SK-N-SH treated with all-trans-retinoic acid at 6 μM for 48 hours (cell line): ENCODE results near the gene DNAJC9.

Experiments
- ATAC-seq: fragments of 200-7000 bp; cut with Tn5 transposase; 3 replicates; pipeline ENCODE4 v1.9.1; 2020; ENCODE audit warnings: mild to moderate bottlenecking, moderate library complexity
- ARNTL ChIP-seq: fragments of 450-650 bp; formaldehyde crosslinking; IDR thresholded peaks from 2 replicates; pipeline ENCODE4 v1.5.0; 2020; ENCODE audit warnings: low read depth, mild to moderate bottlenecking, moderate library complexity, borderline replicate concordance
- BACH2 ChIP-seq: fragments of 250-450 bp; sonication (Bioruptor Pico); IDR thresholded peaks from 2 replicates; pipeline ENCODE4 v1.9.0; 2021; ENCODE audit warnings: mild to moderate bottlenecking, borderline replicate concordance
- CREB5 ChIP-seq: fragments of 250-450 bp; sonication (Bioruptor Pico); IDR thresholded peaks from 2 replicates; pipeline ENCODE4 v1.5.1; 2020; ENCODE audit warnings: low read depth, mild to moderate bottlenecking, moderate library complexity
- CSDC2 ChIP-seq: fragments of 250-450 bp; sonication (Bioruptor Pico); IDR thresholded peaks from 2 replicates; pipeline ENCODE4 v1.5.0; 2020; ENCODE audit warnings: mild to moderate bottlenecking, moderate library complexity
- CSRNP3 ChIP-seq: fragments of 250-450 bp; sonication (Bioruptor Pico); IDR thresholded peaks from 2 replicates; pipeline ENCODE4 v1.5.1; 2021; ENCODE audit warnings: mild to moderate bottlenecking, moderate library complexity
- ESRRG ChIP-seq: fragments of 250-450 bp; sonication (Bioruptor Pico); IDR thresholded peaks from 2 replicates; pipeline ENCODE4 v1.6.1; 2021; ENCODE audit warnings: mild to moderate bottlenecking
- GLIS3 ChIP-seq: fragments of 250-450 bp; sonication (Bioruptor Pico); IDR thresholded peaks from 2 replicates; pipeline ENCODE4 v1.5.0; 2020; ENCODE audit warnings: mild to moderate bottlenecking, moderate library complexity
- ISL1 ChIP-seq: fragments of 250-450 bp; sonication (Bioruptor Pico); IDR thresholded peaks from 2 replicates; pipeline ENCODE4 v2.1.2; 2022; ENCODE audit warnings: mild to moderate bottlenecking, moderate library complexity
- OSR1 ChIP-seq: fragments of 250-450 bp; sonication (Bioruptor Pico); IDR thresholded peaks from 2 replicates; pipeline ENCODE4 v1.8.0; 2022; ENCODE audit warnings: moderate library complexity, mild to moderate bottlenecking, inconsistent platforms
- PATZ1 ChIP-seq: fragments of 250-450 bp; sonication (Bioruptor Pico); IDR thresholded peaks from 2 replicates; pipeline ENCODE4 v1.8.0; 2020; ENCODE audit warnings: mild to moderate bottlenecking, moderate library complexity, borderline replicate concordance
- PPARA ChIP-seq: fragments of 250-450 bp; sonication (Bioruptor Pico); IDR thresholded peaks from 2 replicates; pipeline ENCODE4 v1.5.0; 2020; ENCODE audit warnings: mild to moderate bottlenecking, borderline replicate concordance
- RARB ChIP-seq: fragments of 250-450 bp; sonication (Bioruptor Pico); IDR thresholded peaks from 2 replicates; pipeline ENCODE4 v1.8.0; 2021; ENCODE audit warnings: mild to moderate bottlenecking, moderate library complexity
- SNAI2 ChIP-seq: fragments of 250-450 bp; sonication (Bioruptor Pico); IDR thresholded peaks from 2 replicates; pipeline ENCODE4 v1.5.0; 2020; ENCODE audit warnings: mild to moderate bottlenecking, moderate library complexity
- TOX ChIP-seq: fragments of 250-450 bp; sonication (Bioruptor Pico); IDR thresholded peaks from 2 replicates; pipeline ENCODE4 v1.8.0; 2021; ENCODE audit warnings: mild to moderate bottlenecking, moderate library complexity, borderline replicate concordance
- TSHZ2 ChIP-seq: fragments of 250-450 bp; sonication (Bioruptor Pico); IDR thresholded peaks from 2 replicates; pipeline ENCODE4 v1.5.0; 2020; ENCODE audit warnings: mild to moderate bottlenecking, moderate library complexity
- ZC3H10 ChIP-seq: fragments of 250-450 bp; sonication (Bioruptor Pico); IDR thresholded peaks from 2 replicates; pipeline ENCODE4 v1.5.1; 2021; ENCODE audit warnings: mild to moderate bottlenecking, moderate library complexity
- ZFP3 ChIP-seq: fragments of 250-450 bp; sonication (Bioruptor Pico); IDR thresholded peaks from 2 replicates; pipeline ENCODE4 v1.5.0; 2020; ENCODE audit warnings: mild to moderate bottlenecking, moderate library complexity
- ZFP30 ChIP-seq: fragments of 450-650 bp; formaldehyde crosslinking; IDR thresholded peaks from 2 replicates; pipeline ENCODE4 v1.5.0; 2022; ENCODE audit warnings: mild to moderate bottlenecking, moderate library complexity
- ZNF565 ChIP-seq: fragments of 450-650 bp; formaldehyde crosslinking; conservative IDR thresholded peaks from 2 replicates; pipeline ENCODE4 v1.5.0; 2020; ENCODE audit warnings: low read depth, mild to moderate bottlenecking, moderate library complexity
- ZNF70 ChIP-seq: fragments of 450-650 bp; formaldehyde crosslinking; IDR thresholded peaks from 2 replicates; pipeline ENCODE4 v1.5.0; 2020; ENCODE audit warnings: mild to moderate bottlenecking, moderate library complexity
- ZNF8 ChIP-seq: fragments of 450-650 bp; formaldehyde crosslinking; IDR thresholded peaks from 2 replicates; pipeline ENCODE4 v1.5.0; 2020; ENCODE audit warnings: mild to moderate bottlenecking, moderate library complexity

Gene DNAJC9

GRCh38 chr10:73239908-73240307, 7.1 kb downstream of the DNAJC9 start (continued):
- TF ChIP-seq ISL1 (no peak), ZFP3 (CRISPR knock-in tag) (no peak), PPARA (CRISPR knock-in tag) (no peak)

- no peak for ATAC-seq
- no peak for TF ChIP-seq OSR1 (CRISPR knock-in tag)
- TF ChIP-seq CSDC2 (CRISPR knock-in tag): no peak
- TF ChIP-seq SNAI2: no peak
- TF ChIP-seq ZNF70 (CRISPR knock-in tag): no peak
- TF ChIP-seq CREB5: no peak
- TF ChIP-seq GLIS3 (CRISPR knock-in tag): no peak
Observed at GRCh38 chr10:73238990-73239566, 8.0 kb downstream of the DNAJC9 start.

- no peak; the same call in 2 of the 3 replicates for ATAC-seq
- no peak for TF ChIP-seq RARB (CRISPR knock-in tag)
- no peak for TF ChIP-seq ZFP30 (CRISPR knock-in tag)
- TF ChIP-seq CREB5: no peak
- no peak for TF ChIP-seq ZNF8 (CRISPR knock-in tag)
- TF ChIP-seq OSR1 (CRISPR knock-in tag): no peak
- no peak for TF ChIP-seq ZNF565 (CRISPR knock-in tag)
- TF ChIP-seq TSHZ2 (CRISPR knock-in tag): no peak
- TF ChIP-seq ZFP3 (CRISPR knock-in tag): no peak
- TF ChIP-seq ZC3H10 (CRISPR knock-in tag): no peak
- TF ChIP-seq PATZ1 (CRISPR knock-in tag): no peak
- no peak for TF ChIP-seq ZNF70 (CRISPR knock-in tag)
- no peak for TF ChIP-seq ARNTL
- no peak for TF ChIP-seq TOX
- no peak for TF ChIP-seq PPARA (CRISPR knock-in tag)
- TF ChIP-seq ESRRG: no peak
Observed at GRCh38 chr10:73234695-73235094, 12.4 kb downstream of the DNAJC9 start.

GRCh38 chr10:73233883-73234282, 13.2 kb downstream of the DNAJC9 start:
- TF ChIP-seq BACH2 (CRISPR knock-in tag) (no peak), CSRNP3 (no peak), ZNF565 (CRISPR knock-in tag) (no peak)
- no peak for ATAC-seq
